Activated CD4-positive, alpha-beta memory T cell treated with anti-CD3 and anti-CD28 coated beads, Interleukin-2, amount 10 ng/mL, durations not matched to agents 7 days and 5 days (primary cell): ENCODE data around the gene RANBP9. TPM values are rescaled to one million over a fixed set of nuclear protein-coding genes. Genes with fewer than 3 reads are reported as not detected.

Experiments used
- CTCF ChIA-PET: fragments of 350-600 bp; sonication (Branson Sonifier 250); formaldehyde crosslinking; loops from one replicate; lab custom pipeline; 2021; ENCODE audit warnings: antibody characterized with exemption, inconsistent platforms; lab: Charles Lee
- POLR2A ChIA-PET: fragments of 350-600 bp; sonication (Branson Sonifier 250); formaldehyde crosslinking; loops from one replicate; lab custom pipeline; 2021; ENCODE audit warnings: antibody characterized with exemption; lab: Charles Lee
- DNase-seq: peaks from one replicate; pipeline ENCODE4 v3.0.0-alpha.2; 2020
- H3K27ac Mint-ChIP-seq: one replicate; pipeline ENCODE4 v1.8.0; 2021; ENCODE audit warnings: mild to moderate bottlenecking, mixed read lengths
- H3K27me3 Mint-ChIP-seq: one replicate; pipeline ENCODE4 v1.8.0; 2021; ENCODE audit warnings: mixed read lengths
- H3K36me3 Mint-ChIP-seq: one replicate; pipeline ENCODE4 v1.8.0; 2021; ENCODE audit warnings: low read depth, mixed read lengths
- H3K4me1 Mint-ChIP-seq: one replicate; pipeline ENCODE4 v1.8.0; 2021; ENCODE audit warnings: mixed read lengths
- H3K4me3 Mint-ChIP-seq: one replicate; pipeline ENCODE4 v1.8.0; 2021; ENCODE audit warnings: mild to moderate bottlenecking, mixed read lengths
- H3K9me3 Mint-ChIP-seq: one replicate; pipeline ENCODE4 v1.8.0; 2021; ENCODE audit warnings: mixed read lengths
- total RNA-seq, 2 experiments: library from RNA; stranded (reverse); gene quantifications; one replicate each; pipeline ENCODE4 v1.2.3, GENCODE V29; 2021

The RANBP9 gene
- total RNA-seq, 2 experiments from 2014 or later: 66.8 to 69.1 TPM

- CTCF ChIA-PET: interaction anchor here (2.2 kb wide), 1 partner anchor 12 kb away, joined by 4 read pairs; no protein-coding TSS in a partner anchor
- H3K4me3 Mint-ChIP-seq: no peak overlapping the region
- peaks cover 11% of the 10 kb centered on the region for H3K27me3 Mint-ChIP-seq
- POLR2A ChIA-PET: interaction anchor here (1.5 to 3.9 kb wide), 2 partner anchors 9 to 42 kb away, joined by 6 to 104 read pairs; partner anchors contain the start of gene NOL7
- H3K9me3 Mint-ChIP-seq: no peaks in the 10 kb centered on the region
- H3K36me3 Mint-ChIP-seq: no peaks in the 10 kb centered on the region
- no peak for DNase-seq
- peaks cover 28% of the 10 kb centered on the region for H3K4me1 Mint-ChIP-seq
- H3K27ac Mint-ChIP-seq: no peak overlapping the region
Observed at GRCh38 chr6:13572240-13572639, 139.4 kb downstream of the RANBP9 start.

Other genes with a start within 250 kb of the RANBP9 start
- 1 to 10 TPM; 3.0 TPM for gene GFOD1, start 224.2 kb downstream of the RANBP9 start, total RNA-seq
- 10 to 100 TPM; 10.0 to 10.5 TPM for gene SIRT5, start 137.2 kb downstream of the RANBP9 start, total RNA-seq
- gene NOL7, start 96.5 kb downstream of the RANBP9 start, total RNA-seq: 10 to 100 TPM; 54.0 to 57.8 TPM
- 10 to 100 TPM; 23.1 to 23.4 TPM for gene MCUR1, start 102.7 kb upstream of the RANBP9 start, total RNA-seq
- gene RNF182, start 213.1 kb upstream of the RANBP9 start, total RNA-seq: not detected